Lung (tissue), 12 donors: ENCODE results near the gene CSF2RB. TPM values are rescaled to one million over a fixed set of nuclear protein-coding genes. Genes with fewer than 3 reads are reported as not detected.

Experiments
- ATAC-seq: fragments of 200-7000 bp; cut with Tn5 transposase; one replicate; pipeline ENCODE4 v1.9.1; 2020; ENCODE audit warnings: moderate number of reproducible peaks; ENCODE audit not compliant: insufficient read depth, low FRiP score
- DNase-seq, 3 donors: peaks; one replicate each; pipeline ENCODE4 v3.0.0-alpha.2; 2013 to 2017
- H3K27ac ChIP-seq, 2 donors: one replicate each; pipeline ENCODE4 v1.5.1; 2013; ENCODE audit warnings: mild to moderate bottlenecking in 2 of 2, moderate library complexity in 2 of 2, control low read depth in 1 of 2, inconsistent platforms in 1 of 2, low read depth in 1 of 2, low read length in 1 of 2
- H3K27me3 ChIP-seq, 3 donors: one replicate each; pipeline ENCODE4 v1.5.1; 2013; ENCODE audit warnings: low read length in 2 of 3; ENCODE audit not compliant: control insufficient read depth in 3 of 3, insufficient read depth in 3 of 3
- H3K36me3 ChIP-seq, 4 donors: one replicate each; pipeline ENCODE4 v1.5.1; 2013; ENCODE audit warnings: low read length in 4 of 4, mild to moderate bottlenecking in 1 of 4, moderate library complexity in 1 of 4; ENCODE audit not compliant: control insufficient read depth in 4 of 4, insufficient read depth in 4 of 4
- H3K4me1 ChIP-seq, 5 donors: one replicate each; pipeline ENCODE4 v1.5.1; 2013; ENCODE audit warnings: low read length in 5 of 5, mild to moderate bottlenecking in 2 of 5, moderate library complexity in 1 of 5; ENCODE audit not compliant: control insufficient read depth in 5 of 5, insufficient read depth in 5 of 5
- H3K4me3 ChIP-seq: one replicate; pipeline ENCODE4 v1.5.1; 2013; ENCODE audit warnings: mild to moderate bottlenecking, control low read depth, moderate library complexity
- H3K9ac ChIP-seq, 2 donors: one replicate each; pipeline ENCODE4 v1.5.1; 2013; ENCODE audit warnings: low read length in 2 of 2, control low read depth in 1 of 2; ENCODE audit not compliant: insufficient read depth in 1 of 2
- H3K9me3 ChIP-seq, 4 donors: one replicate each; pipeline ENCODE4 v1.5.1; 2013; ENCODE audit warnings: low read length in 3 of 4, mild to moderate bottlenecking in 1 of 4, moderate library complexity in 1 of 4; ENCODE audit not compliant: control insufficient read depth in 4 of 4, insufficient read depth in 3 of 4
- WGBS, 2 donors: extraction: QIAGEN DNeasy Blood & Tissue Kit; methylation state at CpG; one replicate each; pipeline ENCODE4 v1.1.7; 2013; 5-methylcytosine and 5-hydroxymethylcytosine counted together
- polyA plus RNA-seq, 2 donors: library from polyadenylated mRNA; stranded (reverse); fragments of 200-250 nt; gene quantifications; one replicate each; pipeline ENCODE4 v1.2.1, GENCODE V29; 2013
- total RNA-seq, 2 donors: library from RNA; depleted of rRNA in 1 of 2; stranded (reverse); fragments of >200 nt in 1 of 2; gene quantifications; one replicate each; pipeline ENCODE4 v1.2.1, GENCODE V29; 2014 to 2021
- TF ChIP-seq, protein P1 (sequence below): IDR thresholded peaks from 2 replicates; pipeline ENCODE4 v1.5.1; 2012; ENCODE audit warnings: mild to moderate bottlenecking; ENCODE audit errors: control extremely low read depth, extremely low read depth
- donor health status: control.
- donor health status: control.
- donor health status: Bipolar disorder and iron deficiency.
- donor health status: healthy.
- donor health status: DM: yes; HTN: yes; CAD: no.

The CSF2RB gene
- total and polyA plus RNA-seq, 4 donors = 6.6 to 72.8 (median 20.6) TPM

DNA sequence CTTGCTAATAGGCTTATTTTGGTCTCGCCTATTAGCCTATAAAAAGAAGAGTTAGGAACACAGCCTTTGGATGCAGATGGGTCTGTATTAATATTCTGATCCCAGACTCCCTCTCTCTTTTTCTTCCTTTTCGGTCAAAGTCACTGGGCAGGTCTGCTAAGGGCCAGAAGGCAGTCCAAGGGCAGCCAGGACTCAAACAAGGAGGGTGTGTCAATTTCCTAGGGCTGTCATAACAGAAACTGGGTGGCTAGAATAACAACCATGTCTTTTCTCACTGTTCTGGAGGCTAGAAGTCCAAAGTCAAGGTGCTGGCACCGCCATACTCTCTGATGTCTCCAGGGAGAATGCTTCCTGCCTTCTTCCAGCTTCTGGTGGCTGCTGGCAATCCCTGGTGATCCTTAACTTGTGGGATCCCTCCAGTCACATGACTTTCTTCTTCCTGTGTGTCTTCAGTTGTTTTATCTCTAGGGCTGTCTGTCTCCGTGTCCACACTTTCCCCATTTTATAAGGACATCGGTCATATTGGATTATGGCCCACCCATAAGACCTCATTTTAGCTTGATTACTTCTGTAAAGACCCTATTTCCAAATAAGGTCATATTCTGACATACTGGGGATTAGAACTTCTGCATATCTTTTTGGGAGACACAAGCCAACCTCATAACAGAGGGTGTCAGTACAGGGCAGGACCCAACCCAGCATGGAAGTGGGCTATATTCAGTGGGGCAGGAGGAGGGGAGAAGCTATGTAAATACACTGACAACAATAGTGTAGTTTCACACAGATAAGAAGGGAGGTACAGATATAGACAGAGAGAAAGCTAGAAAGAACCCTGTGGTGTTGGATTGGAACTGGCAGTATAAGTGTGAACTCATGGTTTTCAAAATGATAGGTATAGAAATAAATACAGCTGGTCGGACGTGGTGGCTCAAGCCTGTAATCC, 5.9 kb upstream of the CSF2RB start:
- Histone ChIP-seq H3K27me3 (peaks cover 0 to 2% (median 0%) of the 10 kb centered on the region in 3 donors), H3K27ac (no peak overlapping the region), H3K4me3 (no peak overlapping the region), H3K36me3 (no peaks in the 10 kb centered on the region), H3K9ac (no peak overlapping the region), H3K4me1 (peaks cover 0 to 5% (median 0%) of the 10 kb centered on the region in 5 donors), H3K9me3 (no peaks in the 10 kb centered on the region)
- ATAC-seq (no peak), DNase-seq (no peak)
- WGBS, 2 donors = 86 to 90% methylated on average over 7 of the region's 7 CpGs
- TF ChIP-seq, protein P1, sequence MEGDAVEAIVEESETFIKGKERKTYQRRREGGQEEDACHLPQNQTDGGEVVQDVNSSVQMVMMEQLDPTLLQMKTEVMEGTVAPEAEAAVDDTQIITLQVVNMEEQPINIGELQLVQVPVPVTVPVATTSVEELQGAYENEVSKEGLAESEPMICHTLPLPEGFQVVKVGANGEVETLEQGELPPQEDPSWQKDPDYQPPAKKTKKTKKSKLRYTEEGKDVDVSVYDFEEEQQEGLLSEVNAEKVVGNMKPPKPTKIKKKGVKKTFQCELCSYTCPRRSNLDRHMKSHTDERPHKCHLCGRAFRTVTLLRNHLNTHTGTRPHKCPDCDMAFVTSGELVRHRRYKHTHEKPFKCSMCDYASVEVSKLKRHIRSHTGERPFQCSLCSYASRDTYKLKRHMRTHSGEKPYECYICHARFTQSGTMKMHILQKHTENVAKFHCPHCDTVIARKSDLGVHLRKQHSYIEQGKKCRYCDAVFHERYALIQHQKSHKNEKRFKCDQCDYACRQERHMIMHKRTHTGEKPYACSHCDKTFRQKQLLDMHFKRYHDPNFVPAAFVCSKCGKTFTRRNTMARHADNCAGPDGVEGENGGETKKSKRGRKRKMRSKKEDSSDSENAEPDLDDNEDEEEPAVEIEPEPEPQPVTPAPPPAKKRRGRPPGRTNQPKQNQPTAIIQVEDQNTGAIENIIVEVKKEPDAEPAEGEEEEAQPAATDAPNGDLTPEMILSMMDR = no peak

DNA sequence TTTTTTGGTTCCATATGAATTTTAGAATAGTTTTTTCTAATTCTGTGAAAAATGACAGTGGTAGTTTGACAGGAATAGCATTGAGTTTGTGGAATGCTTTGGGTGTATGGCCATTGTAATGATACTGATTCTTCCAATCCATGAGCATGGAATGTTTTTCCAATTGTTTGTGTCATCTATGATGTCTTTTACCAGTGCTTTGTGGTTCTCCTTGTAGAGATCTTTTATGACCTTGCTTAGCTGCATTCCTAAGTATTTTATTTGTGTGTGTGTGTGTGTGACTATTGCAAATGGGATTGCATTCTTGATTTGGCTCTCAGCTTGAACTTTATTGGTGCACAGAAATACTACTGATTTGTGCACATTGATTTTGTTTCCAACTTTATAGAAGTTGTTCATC, 3.0 kb upstream of the CSF2RB start:
- H3K36me3 ChIP-seq = no peaks in the 10 kb centered on the region
- no peak for DNase-seq
- TF ChIP-seq, protein P1 = no peak
- H3K27me3 ChIP-seq = peaks cover 0 to 2% (median 0%) of the 10 kb centered on the region in 3 donors
- no peak overlapping the region for H3K27ac ChIP-seq
- H3K9me3 ChIP-seq = no peaks in the 10 kb centered on the region
- no peak for ATAC-seq
- no peak overlapping the region for H3K4me3 ChIP-seq
- H3K9ac ChIP-seq = no peak overlapping the region
- H3K4me1 ChIP-seq = peaks cover 0 to 10% (median 0%) of the 10 kb centered on the region in 5 donors

DNA sequence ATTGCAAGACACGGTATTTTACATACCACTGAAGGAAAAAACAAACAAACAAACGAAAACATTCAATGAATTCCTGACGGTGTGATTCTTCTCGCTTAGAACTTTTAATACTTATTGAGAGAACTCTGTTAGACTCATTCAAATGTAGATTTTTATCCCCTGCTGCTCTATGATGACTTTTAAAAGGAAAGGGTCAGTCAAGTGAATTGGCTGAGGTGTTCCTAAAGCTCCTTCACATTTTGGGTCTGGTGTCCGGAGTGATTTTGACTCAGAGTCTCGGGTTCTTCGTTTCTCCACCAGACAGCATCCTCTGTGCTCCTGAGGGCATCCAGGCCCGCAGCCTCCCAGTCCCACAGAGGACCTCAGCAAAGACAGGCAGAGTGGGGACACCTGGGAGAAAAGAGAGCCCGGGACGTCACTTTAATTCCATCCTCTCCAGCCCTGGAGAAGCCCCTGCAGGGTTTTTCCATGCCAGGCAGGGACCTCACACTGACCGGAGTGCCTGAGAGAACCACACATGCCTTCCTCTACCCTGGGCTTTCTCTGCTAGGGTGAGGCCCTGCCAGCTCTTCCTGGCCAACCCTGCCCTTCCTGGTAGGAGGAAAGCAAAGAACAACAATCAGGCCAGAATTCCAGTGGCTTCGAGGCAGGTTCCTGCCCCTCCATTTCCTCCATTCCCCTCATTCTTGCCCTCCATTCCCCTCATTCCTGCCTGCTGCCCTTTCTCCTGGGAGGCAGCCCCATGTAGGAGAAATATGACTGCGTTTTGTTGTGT, 1.4 kb upstream of the CSF2RB start:
- DNase-seq = no peak
- Histone ChIP-seq H3K27ac (peak overlapping the region in 1 of 2 donors; percentile 42), H3K4me3 (no peak overlapping the region), H3K36me3 (no peaks in the 10 kb centered on the region), H3K9me3 (no peaks in the 10 kb centered on the region), H3K9ac (no peak overlapping the region), H3K4me1 (peaks cover 0 to 10% (median 0%) of the 10 kb centered on the region in 5 donors), H3K27me3 (peaks cover 0 to 2% (median 0%) of the 10 kb centered on the region in 3 donors)
- WGBS, 2 donors = 68 to 86% methylated on average over 13 of the region's 13 CpGs
- TF ChIP-seq, protein P1 = no peak
- ATAC-seq = no peak
